Measurements from ENCODE around the gene ALKBH7. TPM values are rescaled to one million over a fixed set of nuclear protein-coding genes. Genes with fewer than 3 reads are reported as not detected.

ALKBH7 gene
- total RNA-seq, 2 donors from 2014 or later: 71.7 to 93.7 TPM

GRCh38 chr19:6378486-6378885 is 5.9 kb downstream of the ALKBH7 start:
- Histone ChIP-seq H3K27me3 (no peaks in the 10 kb centered on the region), H3K27ac (no peak overlapping the region), H3K4me1 (peaks cover 0 to 8% of the 10 kb centered on the region in 2 donors), H3K9me3 (no peaks in the 10 kb centered on the region), H3K36me3 (peaks cover 44% of the 10 kb centered on the region), H3K4me3 (no peak overlapping the region)
- DNase-seq (ENCODE audit: low spot score): no peak
- TF ChIP-seq CTCF (IDR thresholded peaks at IDR 0.05): no peak

- DNase-seq (ENCODE audit: low spot score): no peak
- Histone ChIP-seq H3K4me1 (no peaks in the 10 kb centered on the region), H3K9me3 (no peaks in the 10 kb centered on the region), H3K27me3 (no peaks in the 10 kb centered on the region), H3K27ac (no peak overlapping the region), H3K36me3 (peaks cover 48% of the 10 kb centered on the region), H3K4me3 (no peak overlapping the region)
- TF ChIP-seq CTCF (IDR thresholded peaks at IDR 0.05): no peak
These were observed 7.2 kb downstream of the ALKBH7 start for GRCh38 chr19:6379744-6380143.

- no peak for TF ChIP-seq CTCF (IDR thresholded peaks at IDR 0.05)
- peaks cover 56% of the 10 kb centered on the region for H3K36me3 ChIP-seq
- no peak overlapping the region for H3K4me3 ChIP-seq
- no peaks in the 10 kb centered on the region for H3K27me3 ChIP-seq
- H3K4me1 ChIP-seq: no peaks in the 10 kb centered on the region
- H3K9me3 ChIP-seq: no peaks in the 10 kb centered on the region
- no peak overlapping the region for H3K27ac ChIP-seq
- no peak for DNase-seq (ENCODE audit: low spot score)
These were observed 8.6 kb downstream of the ALKBH7 start for GRCh38 chr19:6381030-6381750.

GRCh38 chr19:6383188-6383587 is 10.6 kb downstream of the ALKBH7 start:
- Histone ChIP-seq H3K27ac (no peak overlapping the region), H3K4me1 (no peaks in the 10 kb centered on the region), H3K27me3 (no peaks in the 10 kb centered on the region), H3K9me3 (no peaks in the 10 kb centered on the region), H3K4me3 (no peak overlapping the region), H3K36me3 (peaks cover 74% of the 10 kb centered on the region)
- DNase-seq (ENCODE audit: low spot score): no peak
- TF ChIP-seq CTCF (IDR thresholded peaks at IDR 0.05): no peak

- H3K27me3 ChIP-seq: no peaks in the 10 kb centered on the region
- no peaks in the 10 kb centered on the region for H3K4me1 ChIP-seq
- no peak for DNase-seq (ENCODE audit: low spot score)
- H3K27ac ChIP-seq: no peak overlapping the region
- H3K36me3 ChIP-seq: peaks cover 80% of the 10 kb centered on the region
- TF ChIP-seq CTCF (IDR thresholded peaks at IDR 0.05): no peak
- no peaks in the 10 kb centered on the region for H3K9me3 ChIP-seq
- H3K4me3 ChIP-seq: no peak overlapping the region
These were observed 11.8 kb downstream of the ALKBH7 start for GRCh38 chr19:6384381-6384780.

- DNase-seq (ENCODE audit: low spot score): no peak
These were observed 14.8 kb downstream of the ALKBH7 start for GRCh38 chr19:6387372-6387771.

More at GRCh38 chr19:6387372-6387771, 14.8 kb downstream of the ALKBH7 start:
- Histone ChIP-seq H3K27ac (no peak overlapping the region), H3K36me3 (peaks cover 70% of the 10 kb centered on the region), H3K27me3 (no peaks in the 10 kb centered on the region), H3K4me3 (no peak overlapping the region), H3K4me1 (peaks cover 0 to 8% of the 10 kb centered on the region in 2 donors), H3K9me3 (no peaks in the 10 kb centered on the region)
- no peak for TF ChIP-seq CTCF (IDR thresholded peaks at IDR 0.05)

Measured in right atrium auricular region (tissue), 2 donors.